ENCODE results near the gene VWF.

DNA sequence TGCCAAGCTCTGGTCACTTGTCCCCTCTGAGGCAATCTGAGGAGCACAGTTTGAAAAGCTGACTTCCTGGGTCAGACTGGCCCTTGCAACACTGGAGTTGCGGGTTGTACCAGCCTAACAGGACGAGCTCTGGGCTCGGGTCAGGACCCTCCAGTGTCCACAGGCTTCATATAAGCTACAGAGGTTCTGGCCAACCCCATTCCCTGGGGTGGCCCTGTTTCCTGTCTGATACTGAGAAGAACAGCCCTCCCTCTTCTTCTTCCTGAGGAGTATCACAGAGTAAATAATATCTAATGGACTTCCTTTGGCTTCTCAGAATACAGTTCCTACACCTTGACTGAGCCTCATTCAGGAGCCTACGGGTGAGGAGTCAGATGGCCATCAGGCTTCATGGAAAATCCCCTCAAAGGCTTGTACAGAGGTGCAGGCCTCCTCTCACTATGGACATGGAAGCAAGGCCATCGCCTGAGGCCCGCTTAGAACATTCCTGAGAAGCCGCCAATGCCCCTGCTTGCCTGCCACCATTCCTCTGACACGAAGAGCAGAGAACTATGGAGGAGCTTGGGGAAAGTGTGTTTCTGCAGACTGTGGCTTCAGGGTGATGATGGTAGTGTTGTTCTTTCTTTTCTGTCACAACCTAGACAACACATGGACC, 150.9 kb downstream of the VWF start:
- TF ChIP-seq, protein P1, sequence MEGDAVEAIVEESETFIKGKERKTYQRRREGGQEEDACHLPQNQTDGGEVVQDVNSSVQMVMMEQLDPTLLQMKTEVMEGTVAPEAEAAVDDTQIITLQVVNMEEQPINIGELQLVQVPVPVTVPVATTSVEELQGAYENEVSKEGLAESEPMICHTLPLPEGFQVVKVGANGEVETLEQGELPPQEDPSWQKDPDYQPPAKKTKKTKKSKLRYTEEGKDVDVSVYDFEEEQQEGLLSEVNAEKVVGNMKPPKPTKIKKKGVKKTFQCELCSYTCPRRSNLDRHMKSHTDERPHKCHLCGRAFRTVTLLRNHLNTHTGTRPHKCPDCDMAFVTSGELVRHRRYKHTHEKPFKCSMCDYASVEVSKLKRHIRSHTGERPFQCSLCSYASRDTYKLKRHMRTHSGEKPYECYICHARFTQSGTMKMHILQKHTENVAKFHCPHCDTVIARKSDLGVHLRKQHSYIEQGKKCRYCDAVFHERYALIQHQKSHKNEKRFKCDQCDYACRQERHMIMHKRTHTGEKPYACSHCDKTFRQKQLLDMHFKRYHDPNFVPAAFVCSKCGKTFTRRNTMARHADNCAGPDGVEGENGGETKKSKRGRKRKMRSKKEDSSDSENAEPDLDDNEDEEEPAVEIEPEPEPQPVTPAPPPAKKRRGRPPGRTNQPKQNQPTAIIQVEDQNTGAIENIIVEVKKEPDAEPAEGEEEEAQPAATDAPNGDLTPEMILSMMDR (IDR thresholded peaks at IDR 0.05): no peak
- TF ChIP-seq POLR2A (IDR thresholded peaks at IDR 0.05; ENCODE audit: low read depth): no peak
- no peak for TF ChIP-seq POLR2AphosphoS5 (IDR thresholded peaks at IDR 0.05)
- TF ChIP-seq EP300 (IDR thresholded peaks at IDR 0.05): no peak
